MM.1S (cell line): Measurements from ENCODE around the gene ATF2.

Experiments
- EZH2 ChIP-seq: fragments of 300-600 bp; sonication (generic); optimal IDR thresholded peaks from 2 replicates; pipeline ENCODE3; 2017; ENCODE audit warnings: low read depth, mild to moderate bottlenecking, antibody characterized with exemption, low read length, mixed read lengths
- TF ChIP-seq, protein P1 (sequence below): fragments of 300-600 bp; sonication (generic); IDR thresholded peaks from 2 replicates; pipeline ENCODE4 v1.5.1; 2016; ENCODE audit warnings: antibody characterized with exemption, low read length, mixed read lengths

DNA sequence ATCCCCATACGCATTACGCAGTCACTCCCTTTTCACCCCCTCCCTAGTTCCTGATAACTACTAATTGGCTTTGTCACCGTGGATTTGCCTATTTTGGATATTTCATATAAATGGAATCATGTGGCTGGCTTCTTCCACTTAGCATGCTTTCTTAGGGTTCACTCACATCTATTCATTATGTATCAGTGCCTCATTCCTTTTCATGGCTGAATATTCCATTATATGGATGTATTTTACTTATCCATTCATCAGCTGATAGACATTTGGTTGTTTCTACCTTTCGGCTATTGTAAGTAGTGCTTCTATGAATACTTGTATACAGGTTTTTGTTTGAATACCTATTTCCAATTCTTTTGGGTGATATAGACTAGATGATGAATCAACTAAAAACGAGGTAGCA, 8.6 kb upstream of the ATF2 start:
- TF ChIP-seq, protein P1, sequence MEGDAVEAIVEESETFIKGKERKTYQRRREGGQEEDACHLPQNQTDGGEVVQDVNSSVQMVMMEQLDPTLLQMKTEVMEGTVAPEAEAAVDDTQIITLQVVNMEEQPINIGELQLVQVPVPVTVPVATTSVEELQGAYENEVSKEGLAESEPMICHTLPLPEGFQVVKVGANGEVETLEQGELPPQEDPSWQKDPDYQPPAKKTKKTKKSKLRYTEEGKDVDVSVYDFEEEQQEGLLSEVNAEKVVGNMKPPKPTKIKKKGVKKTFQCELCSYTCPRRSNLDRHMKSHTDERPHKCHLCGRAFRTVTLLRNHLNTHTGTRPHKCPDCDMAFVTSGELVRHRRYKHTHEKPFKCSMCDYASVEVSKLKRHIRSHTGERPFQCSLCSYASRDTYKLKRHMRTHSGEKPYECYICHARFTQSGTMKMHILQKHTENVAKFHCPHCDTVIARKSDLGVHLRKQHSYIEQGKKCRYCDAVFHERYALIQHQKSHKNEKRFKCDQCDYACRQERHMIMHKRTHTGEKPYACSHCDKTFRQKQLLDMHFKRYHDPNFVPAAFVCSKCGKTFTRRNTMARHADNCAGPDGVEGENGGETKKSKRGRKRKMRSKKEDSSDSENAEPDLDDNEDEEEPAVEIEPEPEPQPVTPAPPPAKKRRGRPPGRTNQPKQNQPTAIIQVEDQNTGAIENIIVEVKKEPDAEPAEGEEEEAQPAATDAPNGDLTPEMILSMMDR, result no peak
- TF ChIP-seq EZH2, result no peak
